HK-2 (cell line): ENCODE results near the gene CRYBA4.

ENCODE experiments used
- DNase-seq: peaks from one replicate; pipeline ENCODE4 v3.0.0-alpha.2; 2018; ENCODE audit not compliant: unreplicated experiment

Gene CRYBA4

GRCh38 chr22:26660961-26661578 is 39.3 kb downstream of the CRYBA4 start:
- DNase-seq = no peak

- no peak for DNase-seq
These were observed 40.4 kb downstream of the CRYBA4 start for GRCh38 chr22:26662160-26662559.

- no peak for DNase-seq
These were observed 41.7 kb downstream of the CRYBA4 start for GRCh38 chr22:26663374-26663923.

- no peak for DNase-seq
These were observed 44.1 kb downstream of the CRYBA4 start for GRCh38 chr22:26665813-26666231.

GRCh38 chr22:26667140-26667539 is 45.4 kb downstream of the CRYBA4 start:
- DNase-seq = no peak

GRCh38 chr22:26669060-26669481 is 47.3 kb downstream of the CRYBA4 start:
- peak; percentile 14 for DNase-seq

GRCh38 chr22:26670459-26670858 is 48.7 kb downstream of the CRYBA4 start:
- no peak for DNase-seq

- DNase-seq = peak; percentile 29
These were observed 49.7 kb downstream of the CRYBA4 start for GRCh38 chr22:26671317-26672059.

GRCh38 chr22:26672060-26672471 is 50.3 kb downstream of the CRYBA4 start:
- DNase-seq = no peak

- peak; percentile 86 for DNase-seq
These were observed 51.1 kb downstream of the CRYBA4 start for GRCh38 chr22:26672590-26673468.

GRCh38 chr22:26673486-26673885 is 51.7 kb downstream of the CRYBA4 start:
- peak; percentile 14 for DNase-seq

GRCh38 chr22:26674211-26675190 is 52.7 kb downstream of the CRYBA4 start:
- no peak for DNase-seq

GRCh38 chr22:26675687-26676268 is 54.0 kb downstream of the CRYBA4 start:
- no peak for DNase-seq

- no peak for DNase-seq
These were observed 55.5 kb downstream of the CRYBA4 start for GRCh38 chr22:26677217-26677616.

- DNase-seq = peak; percentile 72
These were observed 57.4 kb downstream of the CRYBA4 start for GRCh38 chr22:26679003-26679629.
